HepG2 (cell line): Measurements from ENCODE around the gene MTA1. TPM values are rescaled to one million over a fixed set of nuclear protein-coding genes. Genes with fewer than 3 reads are reported as not detected.

ENCODE experiments used
- ATAC-seq: fragments of 200-7000 bp; cut with Tn5 transposase; 3 replicates; pipeline ENCODE4 v1.9.1; 2020; ENCODE audit warnings: mild to moderate bottlenecking, moderate library complexity
- BruUV-seq: library from RNA; stranded (reverse); fragments of 400-500 nt; replicated peaks from 2 replicates; lab custom pipeline; 2021; lab: Mats Ljungman, UMichigan
- CTCF ChIA-PET: fragments of 300-600 bp; formaldehyde crosslinking; extraction: SDS; loops from one replicate; lab custom pipeline; 2021; ENCODE audit warnings: low total read pairs, inconsistent platforms, low intra/inter-chr PET ratio; lab: Yijun Ruan, JAX
- POLR2A ChIA-PET: fragments of 350-600 bp; sonication (Branson Sonifier 250); formaldehyde crosslinking; loops from one replicate; lab custom pipeline; 2020; ENCODE audit warnings: antibody characterized with exemption, inconsistent platforms; lab: Yijun Ruan, JAX
- DNase-seq: peaks from one replicate; pipeline ENCODE4 v3.0.0-alpha.2; 2015; ENCODE audit warnings: low spot score
- FAIRE-seq: peaks from 3 replicates; lab custom pipeline; 2011; peaks lifted over from hg19 to GRCh38; lab: Jason Lieb, UNC
- H2AFZ ChIP-seq: one replicate; pipeline ENCODE4 v1.6.1; 2011; ENCODE audit warnings: low read length, inconsistent platforms
- H3K27ac ChIP-seq: fragments of 300-600 bp; 3 replicates; pipeline ENCODE4 v1.8.0; 2011; ENCODE audit warnings: mixed run types, mild to moderate bottlenecking, mixed read lengths, low read length, inconsistent platforms; ENCODE audit not compliant: insufficient read depth; ENCODE audit errors: extremely low read length
- H3K27me3 ChIP-seq, 2 experiments: fragments of 200-600 bp in 1 of 2; 2 replicates in 1 of 2; 3 replicates in 1 of 2; pipeline versions ENCODE4 v1.6.0 to v1.8.0; 2011; ENCODE audit warnings: low read length in 2 of 2, mild to moderate bottlenecking in 2 of 2, moderate library complexity in 2 of 2, inconsistent platforms in 1 of 2; ENCODE audit not compliant: insufficient read depth in 2 of 2, control insufficient read depth in 1 of 2
- H3K36me3 ChIP-seq, 2 experiments: fragments of 200-600 bp in 1 of 2; replicated peaks in 1 of 2; 2 replicates in 1 of 2; 3 replicates in 1 of 2; pipeline versions ENCODE4 v1.5.1 to v1.8.0; 2011; ENCODE audit warnings: low read length in 2 of 2, inconsistent platforms in 1 of 2; ENCODE audit not compliant: insufficient read depth in 2 of 2, control insufficient read depth in 1 of 2
- H3K4me1 ChIP-seq: 2 replicates; pipeline ENCODE4 v1.5.1; 2012; ENCODE audit warnings: low read length, inconsistent platforms; ENCODE audit not compliant: insufficient read depth
- H3K4me2 ChIP-seq: 2 replicates; pipeline ENCODE4 v1.6.0; 2011; ENCODE audit warnings: low read depth, low read length, inconsistent platforms
- H3K4me3 ChIP-seq, 3 experiments: fragments of 200-600 bp in 1 of 3; sonication (generic), shearing (Covaris generic) in 1 of 3; replicated peaks in 1 of 3; 2 replicates each; pipeline ENCODE4 v1.5.1; 2011 to 2016; ENCODE audit warnings: low read length in 3 of 3, inconsistent platforms in 2 of 3, low read depth in 2 of 3, mild to moderate bottlenecking in 2 of 3, control low read depth in 1 of 3, mixed read lengths in 1 of 3; ENCODE audit not compliant: insufficient read depth in 1 of 3
- H3K79me2 ChIP-seq: one replicate; pipeline ENCODE4 v1.6.1; 2011; ENCODE audit warnings: low read length, inconsistent platforms; ENCODE audit not compliant: insufficient read depth
- H3K9ac ChIP-seq: 2 replicates; pipeline ENCODE4 v1.6.0; 2011; ENCODE audit warnings: mild to moderate bottlenecking, low read depth, low read length, inconsistent platforms; ENCODE audit not compliant: insufficient read depth
- H3K9me3 ChIP-seq: 2 replicates; pipeline ENCODE4 v1.5.1; 2012; ENCODE audit warnings: mild to moderate bottlenecking, low read length
- H4K20me1 ChIP-seq: 2 replicates; pipeline ENCODE4 v1.6.0; 2011; ENCODE audit warnings: inconsistent platforms, mild to moderate bottlenecking, low read length, moderate library complexity; ENCODE audit not compliant: insufficient read depth
- ARID2 ChIP-seq: sonication (generic); formaldehyde crosslinking; IDR thresholded peaks from 2 replicates; pipeline ENCODE4 v1.8.1; 2022; ENCODE audit warnings: mild to moderate bottlenecking, missing genetic modification reagents, borderline replicate concordance
- DMAP1 ChIP-seq: IDR thresholded peaks from 2 replicates; pipeline ENCODE4 v1.6.1; 2016
- HNRNPLL ChIP-seq: fragments of 200-400 bp; formaldehyde crosslinking; IDR thresholded peaks from 2 replicates; pipeline ENCODE4 v1.6.1; 2017; ENCODE audit warnings: mild to moderate bottlenecking, low read depth, low read length; ENCODE audit not compliant: poor library complexity, severe bottlenecking
- KDM2A ChIP-seq: sonication (generic); formaldehyde crosslinking; IDR thresholded peaks from 2 replicates; pipeline ENCODE4 v1.4.0; 2020; ENCODE audit warnings: low read depth, missing genetic modification reagents, borderline replicate concordance
- MIXL1 ChIP-seq: IDR thresholded peaks from 2 replicates; pipeline ENCODE4 v1.6.1; 2016
- MTA1 ChIP-seq: sonication (generic); formaldehyde crosslinking; IDR thresholded peaks from 2 replicates; pipeline ENCODE4 v1.4.0; 2020; ENCODE audit warnings: missing genetic modification reagents, mild to moderate bottlenecking, borderline replicate concordance
- NCOA5 ChIP-seq: sonication (generic); formaldehyde crosslinking; IDR thresholded peaks from 2 replicates; pipeline ENCODE4 v1.4.0; 2020; ENCODE audit warnings: missing genetic modification reagents
- SAP130 ChIP-seq: IDR thresholded peaks from 2 replicates; pipeline ENCODE4 v1.6.1; 2016; ENCODE audit warnings: low read depth
- SKI ChIP-seq: fragments of 450-650 bp; IDR thresholded peaks from one replicate; pipeline ENCODE4 v1.6.1; 2018; ENCODE audit warnings: mild to moderate bottlenecking; ENCODE audit not compliant: partially characterized antibody
- TBX2 ChIP-seq: sonication (generic); formaldehyde crosslinking; IDR thresholded peaks from 2 replicates; pipeline ENCODE4 v1.5.0; 2020; ENCODE audit warnings: missing genetic modification reagents, mild to moderate bottlenecking, borderline replicate concordance
- ZBTB1 ChIP-seq: sonication (generic); formaldehyde crosslinking; IDR thresholded peaks from 2 replicates; pipeline ENCODE4 v1.4.0; 2020; ENCODE audit warnings: missing genetic modification reagents, borderline replicate concordance
- ZFX ChIP-seq: sonication (generic); formaldehyde crosslinking; IDR thresholded peaks from 2 replicates; pipeline ENCODE4 v1.4.0; 2020; ENCODE audit warnings: mild to moderate bottlenecking, low read depth, missing genetic modification reagents, moderate library complexity
- ZNF614 ChIP-seq: IDR thresholded peaks from 2 replicates; pipeline ENCODE4 v1.6.1; 2018; ENCODE audit warnings: missing biosample characterization, missing genetic modification reagents, inconsistent platforms, borderline replicate concordance
- ZNF879 ChIP-seq: sonication (generic); formaldehyde crosslinking; IDR thresholded peaks from 2 replicates; pipeline ENCODE4 v1.8.1; 2023; ENCODE audit warnings: missing genetic modification reagents
- WGBS: methylation state at CpG from one replicate; pipeline ENCODE4 v1.1.6; 2017; ENCODE audit warnings: low lambda C conversion rate; 5-methylcytosine and 5-hydroxymethylcytosine counted together
- in situ Hi-C: cut with HindIII; loops from 2 replicates; pipeline ENCODE4 v1.10.0; 2017; ENCODE audit warnings: low pct_unique_long_range_greater_than_20kb; ENCODE audit not compliant: extremely low pct_ligation_motif_present
- intact Hi-C: fragments of 100-400 bp; cut with micrococcal nuclease; formaldehyde crosslinking; loops from one replicate; pipeline ENCODE4 v1.10.0; 2022; ENCODE audit not compliant: unreplicated experiment
- polyA plus RNA-seq, 8 experiments: library from polyadenylated mRNA; depleted of rRNA in 3 of 8; stranded (reverse) in 7 of 8; unstranded in 1 of 8; fragments of >200 nt; fragmentation: Illumina TruSeq in 4 of 8; extraction: Trizol in 4 of 8; gene quantifications; 2 replicates each; pipeline versions ENCODE4 v1.2.1 to v1.2.3, GENCODE V29; 2011 to 2016; ENCODE audit warnings: low read depth in 4 of 8, missing spikeins in 1 of 8, mixed read lengths in 1 of 8; ENCODE audit not compliant: insufficient read depth in 1 of 8
- total RNA-seq, 5 experiments: library from RNA; depleted of rRNA; stranded (reverse); fragments of >200 nt; fragmentation: Illumina TruSeq; extraction: Trizol; gene quantifications; 2 replicates each; pipeline ENCODE4 v1.2.3, GENCODE V29; 2016; ENCODE audit warnings: low read depth in 1 of 5
- TF ChIP-seq, protein P1 (sequence below): fragments of 450-650 bp; IDR thresholded peaks from 2 replicates; pipeline ENCODE4 v1.6.1; 2017
- TF ChIP-seq, protein P2 (sequence below): IDR thresholded peaks from 2 replicates; pipeline ENCODE4 v1.6.1; 2016; ENCODE audit warnings: missing genetic modification reagents, missing compliant biosample characterization
- TF ChIP-seq, protein P3 (sequence below): sonication (generic); formaldehyde crosslinking; IDR thresholded peaks from 2 replicates; pipeline ENCODE4 v1.9.0; 2022; ENCODE audit warnings: missing genetic modification reagents, mild to moderate bottlenecking, borderline replicate concordance
- TF ChIP-seq, protein P4 (sequence below): sonication (generic); formaldehyde crosslinking; IDR thresholded peaks from 2 replicates; pipeline ENCODE4 v1.4.0; 2020; ENCODE audit warnings: low read depth, mild to moderate bottlenecking, missing genetic modification reagents

The MTA1 gene
- total and polyA plus RNA-seq, 2 of the 13 experiments (the other 11 are each of a cell fraction or from before 2014, with no cell fraction given) = 35.2 to 85.8 TPM

DNA sequence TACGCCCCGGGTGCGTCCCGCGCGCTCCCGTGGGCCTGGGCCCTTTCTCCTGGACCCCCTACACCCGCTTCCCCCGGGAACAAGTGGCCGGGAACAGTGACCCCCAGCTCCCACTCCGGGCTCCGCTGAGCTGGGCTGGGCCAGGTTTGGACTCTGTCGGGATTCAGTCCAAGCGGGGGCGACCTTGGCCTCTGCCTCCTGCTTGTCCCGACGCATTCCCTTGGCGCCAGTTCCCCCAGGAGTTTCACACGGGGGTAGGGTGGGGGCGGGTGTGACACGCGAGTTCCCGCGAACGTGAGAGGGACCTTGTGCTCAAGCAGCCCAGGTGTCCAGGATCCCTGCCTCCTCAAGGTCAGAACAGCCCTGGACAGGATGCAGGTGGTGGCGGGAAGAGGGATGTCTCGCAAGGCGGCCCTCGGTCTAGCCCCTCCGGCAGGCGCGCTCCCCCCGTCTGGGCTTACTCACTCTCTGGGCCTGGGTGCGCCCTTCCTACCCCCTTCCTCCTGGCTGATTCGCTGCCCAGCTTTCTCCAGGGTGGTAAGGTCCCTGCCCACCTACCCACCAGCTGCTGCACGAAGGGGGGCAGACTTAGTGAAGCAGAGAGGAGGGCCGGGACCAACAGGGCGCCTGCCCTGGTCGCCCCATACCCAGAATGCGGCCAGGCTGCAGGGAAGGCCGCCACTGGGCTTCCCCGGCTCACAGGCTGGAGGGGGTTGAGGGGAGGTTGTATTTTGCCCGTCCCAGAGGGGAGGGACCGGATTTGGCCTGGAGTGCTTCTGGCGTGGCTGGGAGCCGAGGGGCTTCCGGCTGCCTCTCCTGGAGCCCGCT is 55.9 kb downstream of the MTA1 start:
- peak overlapping the region; percentile 71 to 83 (median 81) for H3K4me3 ChIP-seq
- intact Hi-C loops = loop anchor here (2.0 kb wide), 1 partner anchor 13 kb away; no protein-coding TSS in a partner anchor
- no peaks in the 10 kb centered on the region for H3K36me3 ChIP-seq
- no TSS peak for BruUV-seq
- no peak for FAIRE-seq
- peak overlapping the region; percentile 78 for H3K9ac ChIP-seq
- 0% methylated on average over 1 of the region's 48 CpGs for WGBS
- POLR2A ChIA-PET = interaction anchor here (1.0 to 1.1 kb wide), 2 partner anchors 11 to 174 kb away, joined by 3 read pairs; partner anchors contain the start of genes BRF1 and CRIP1
- CTCF ChIA-PET = no interaction called here
- 0 out of 2 replicates have a peak, but pooled peaks cover 2% of the 10 kb centered on the region for H4K20me1 ChIP-seq
- H3K9me3 ChIP-seq = no peaks in the 10 kb centered on the region
- no peak for DNase-seq
- in situ Hi-C loops = no loop called here
- H3K27me3 ChIP-seq = peaks cover 0 to 4% of the 10 kb centered on the region in 2 experiments; a peak in 2 of 5 replicates
- H2AFZ ChIP-seq = no peak overlapping the region
- H3K79me2 ChIP-seq = no peaks in the 10 kb centered on the region
- peaks cover 34% of the 10 kb centered on the region for H3K4me1 ChIP-seq
- peak overlapping the region; percentile 99 for H3K4me2 ChIP-seq
- ATAC-seq = peak; percentile 25
- H3K27ac ChIP-seq = peak overlapping the region; percentile 82
- TF ChIP-seq SAP130 = peak; percentile 2; the same call in 1 of the 2 replicates
- TF ChIP-seq TBX2 = peak; percentile 67
- no peak for TF ChIP-seq MIXL1
- TF ChIP-seq, protein P1, sequence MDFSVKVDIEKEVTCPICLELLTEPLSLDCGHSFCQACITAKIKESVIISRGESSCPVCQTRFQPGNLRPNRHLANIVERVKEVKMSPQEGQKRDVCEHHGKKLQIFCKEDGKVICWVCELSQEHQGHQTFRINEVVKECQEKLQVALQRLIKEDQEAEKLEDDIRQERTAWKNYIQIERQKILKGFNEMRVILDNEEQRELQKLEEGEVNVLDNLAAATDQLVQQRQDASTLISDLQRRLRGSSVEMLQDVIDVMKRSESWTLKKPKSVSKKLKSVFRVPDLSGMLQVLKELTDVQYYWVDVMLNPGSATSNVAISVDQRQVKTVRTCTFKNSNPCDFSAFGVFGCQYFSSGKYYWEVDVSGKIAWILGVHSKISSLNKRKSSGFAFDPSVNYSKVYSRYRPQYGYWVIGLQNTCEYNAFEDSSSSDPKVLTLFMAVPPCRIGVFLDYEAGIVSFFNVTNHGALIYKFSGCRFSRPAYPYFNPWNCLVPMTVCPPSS = no peak
- TF ChIP-seq MTA1 (CRISPR knock-in tag) = peak; percentile 25; the same call in 1 of the 2 replicates
- TF ChIP-seq ZNF879 (CRISPR knock-in tag) = no peak
- no peak for TF ChIP-seq ZBTB1 (CRISPR knock-in tag)
- TF ChIP-seq, protein P2, sequence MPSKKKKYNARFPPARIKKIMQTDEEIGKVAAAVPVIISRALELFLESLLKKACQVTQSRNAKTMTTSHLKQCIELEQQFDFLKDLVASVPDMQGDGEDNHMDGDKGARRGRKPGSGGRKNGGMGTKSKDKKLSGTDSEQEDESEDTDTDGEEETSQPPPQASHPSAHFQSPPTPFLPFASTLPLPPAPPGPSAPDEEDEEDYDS (CRISPR knock-in tag) = no peak
- peak; percentile 51 for TF ChIP-seq SKI
- TF ChIP-seq ARID2 (CRISPR knock-in tag) = no peak
- TF ChIP-seq, protein P3, sequence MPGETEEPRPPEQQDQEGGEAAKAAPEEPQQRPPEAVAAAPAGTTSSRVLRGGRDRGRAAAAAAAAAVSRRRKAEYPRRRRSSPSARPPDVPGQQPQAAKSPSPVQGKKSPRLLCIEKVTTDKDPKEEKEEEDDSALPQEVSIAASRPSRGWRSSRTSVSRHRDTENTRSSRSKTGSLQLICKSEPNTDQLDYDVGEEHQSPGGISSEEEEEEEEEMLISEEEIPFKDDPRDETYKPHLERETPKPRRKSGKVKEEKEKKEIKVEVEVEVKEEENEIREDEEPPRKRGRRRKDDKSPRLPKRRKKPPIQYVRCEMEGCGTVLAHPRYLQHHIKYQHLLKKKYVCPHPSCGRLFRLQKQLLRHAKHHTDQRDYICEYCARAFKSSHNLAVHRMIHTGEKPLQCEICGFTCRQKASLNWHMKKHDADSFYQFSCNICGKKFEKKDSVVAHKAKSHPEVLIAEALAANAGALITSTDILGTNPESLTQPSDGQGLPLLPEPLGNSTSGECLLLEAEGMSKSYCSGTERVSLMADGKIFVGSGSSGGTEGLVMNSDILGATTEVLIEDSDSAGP (CRISPR knock-in tag) = peak; percentile 21; the same call in 1 of the 2 replicates
- no peak for TF ChIP-seq ZNF614 (CRISPR knock-in tag)
- 0 out of 2 replicates have a peak, but pooled peaks have one; percentile 10 for TF ChIP-seq KDM2A (CRISPR knock-in tag)
- TF ChIP-seq, protein P4, sequence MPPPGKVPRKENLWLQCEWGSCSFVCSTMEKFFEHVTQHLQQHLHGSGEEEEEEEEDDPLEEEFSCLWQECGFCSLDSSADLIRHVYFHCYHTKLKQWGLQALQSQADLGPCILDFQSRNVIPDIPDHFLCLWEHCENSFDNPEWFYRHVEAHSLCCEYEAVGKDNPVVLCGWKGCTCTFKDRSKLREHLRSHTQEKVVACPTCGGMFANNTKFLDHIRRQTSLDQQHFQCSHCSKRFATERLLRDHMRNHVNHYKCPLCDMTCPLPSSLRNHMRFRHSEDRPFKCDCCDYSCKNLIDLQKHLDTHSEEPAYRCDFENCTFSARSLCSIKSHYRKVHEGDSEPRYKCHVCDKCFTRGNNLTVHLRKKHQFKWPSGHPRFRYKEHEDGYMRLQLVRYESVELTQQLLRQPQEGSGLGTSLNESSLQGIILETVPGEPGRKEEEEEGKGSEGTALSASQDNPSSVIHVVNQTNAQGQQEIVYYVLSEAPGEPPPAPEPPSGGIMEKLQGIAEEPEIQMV (CRISPR knock-in tag) = peak; percentile 43; the same call in 1 of the 2 replicates
- TF ChIP-seq DMAP1 (CRISPR knock-in tag) = no peak
- TF ChIP-seq NCOA5 = no peak
- TF ChIP-seq HNRNPLL = peak; percentile 34
- TF ChIP-seq ZFX = no peak; the same call in 1 of the 2 replicates
